ENCODE results near the gene PNPO.
"Not testable (repeated sequence)": the region's sequence is repeated elsewhere in the genome, so short reads cannot be mapped to it uniquely, and the experiment has no call there.

The PNPO gene

GRCh38 chr17:47929218-47930000 lies 12.0 kb upstream of the PNPO start:
- no peak overlapping the region for H3K4me3 ChIP-seq (ENCODE audit: low read depth, low read length)
- DNase-seq (ENCODE audit: low read depth), result no peak
- no peak for TF ChIP-seq CTCF (IDR thresholded peaks at IDR 0.05; ENCODE audit: insufficient read depth, low read depth, low read length, missing control alignments)

GRCh38 chr17:47931848-47932247 lies 9.5 kb upstream of the PNPO start:
- no peak for DNase-seq (ENCODE audit: low read depth)
- no peak overlapping the region for H3K4me3 ChIP-seq (ENCODE audit: low read depth, low read length)
- no peak for TF ChIP-seq CTCF (IDR thresholded peaks at IDR 0.05; ENCODE audit: insufficient read depth, low read depth, low read length, missing control alignments)

GRCh38 chr17:47934856-47935255 lies 6.5 kb upstream of the PNPO start:
- no peak for TF ChIP-seq CTCF (IDR thresholded peaks at IDR 0.05; ENCODE audit: insufficient read depth, low read depth, low read length, missing control alignments)
- no peak overlapping the region for H3K4me3 ChIP-seq (ENCODE audit: low read depth, low read length)
- no peak for DNase-seq (ENCODE audit: low read depth)

GRCh38 chr17:47935468-47935867 lies 5.9 kb upstream of the PNPO start:
- not testable (repeated sequence) for DNase-seq (ENCODE audit: low read depth); H3K4me3 ChIP-seq (ENCODE audit: low read depth, low read length)

- no peak overlapping the region for H3K4me3 ChIP-seq (ENCODE audit: low read depth, low read length)
- DNase-seq (ENCODE audit: low read depth), result no peak
- TF ChIP-seq CTCF (IDR thresholded peaks at IDR 0.05; ENCODE audit: insufficient read depth, low read depth, low read length, missing control alignments), result no peak
These were observed 5.4 kb upstream of the PNPO start for GRCh38 chr17:47935961-47936360.

GRCh38 chr17:47937941-47938340 lies 3.4 kb upstream of the PNPO start:
- peak; percentile 66 for DNase-seq (ENCODE audit: low read depth)
- no peak for TF ChIP-seq CTCF (IDR thresholded peaks at IDR 0.05; ENCODE audit: insufficient read depth, low read depth, low read length, missing control alignments)
- no peak overlapping the region for H3K4me3 ChIP-seq (ENCODE audit: low read depth, low read length)

- DNase-seq (ENCODE audit: low read depth), result peak; percentile 23
- H3K4me3 ChIP-seq (ENCODE audit: low read depth, low read length), result peak overlapping the region; percentile 89
- TF ChIP-seq CTCF (IDR thresholded peaks at IDR 0.05; ENCODE audit: insufficient read depth, low read depth, low read length, missing control alignments), result no peak
These were observed 732 bp downstream of the PNPO start for GRCh38 chr17:47942096-47942510.
